ENCODE data around the gene XPO5. TPM values are rescaled to one million over a fixed set of nuclear protein-coding genes. Genes with fewer than 3 reads are reported as not detected.

Gene XPO5
- total RNA-seq, 1 donor from 2014 or later, result 32.4 TPM

DNA sequence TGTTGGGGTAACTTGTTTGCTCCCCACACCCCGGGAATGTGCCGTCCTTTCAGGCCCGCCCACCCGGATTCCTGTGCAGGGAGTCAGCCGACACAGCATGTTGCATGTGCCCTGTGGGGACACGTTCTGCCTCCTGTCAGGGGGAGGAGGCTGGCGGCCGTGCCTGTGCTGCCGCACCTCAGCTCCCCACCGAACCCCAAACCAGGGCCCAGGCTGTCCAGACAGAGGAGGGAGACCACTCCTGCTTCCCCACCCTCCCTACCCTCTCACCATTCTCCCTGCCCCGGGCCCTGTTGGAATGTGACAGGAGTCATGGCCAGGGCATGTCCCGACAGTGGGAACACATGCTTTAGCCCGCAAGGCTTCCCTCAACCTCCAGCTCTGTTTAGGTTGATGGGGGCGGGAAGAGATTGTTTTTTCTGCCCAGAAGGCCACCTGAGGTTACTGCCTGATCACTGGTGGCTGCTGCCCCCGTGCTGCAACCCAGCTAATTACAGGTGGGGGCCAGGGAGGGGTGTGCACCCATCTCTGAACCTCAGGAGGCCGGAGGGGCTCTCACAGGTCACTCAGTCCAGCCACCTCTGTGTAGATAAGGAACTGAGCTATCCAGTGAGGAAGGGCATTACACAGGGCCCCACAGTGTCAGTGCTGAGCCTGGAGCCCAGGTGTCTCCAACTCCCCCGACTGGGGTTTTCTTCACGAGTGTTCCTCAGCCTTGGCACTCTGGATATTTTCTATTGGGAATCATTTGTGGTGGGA, 79.3 kb downstream of the XPO5 start:
- Mint-ChIP-seq H3K27ac (ENCODE audit: unreplicated experiment) (peak overlapping the region; percentile 59), H3K4me3 (ENCODE audit: unreplicated experiment) (no peak overlapping the region), H3K9me3 (ENCODE audit: low read depth) (no peaks in the 10 kb centered on the region), H3K36me3 (ENCODE audit: low read depth) (peaks cover 13% of the 10 kb centered on the region), H3K27me3 (ENCODE audit: low read depth) (no peaks in the 10 kb centered on the region), H3K4me1 (ENCODE audit: low read depth) (peaks cover 52% of the 10 kb centered on the region)
- DNase-seq (ENCODE audit: low spot score), result no peak
- TF ChIP-seq, protein P1, sequence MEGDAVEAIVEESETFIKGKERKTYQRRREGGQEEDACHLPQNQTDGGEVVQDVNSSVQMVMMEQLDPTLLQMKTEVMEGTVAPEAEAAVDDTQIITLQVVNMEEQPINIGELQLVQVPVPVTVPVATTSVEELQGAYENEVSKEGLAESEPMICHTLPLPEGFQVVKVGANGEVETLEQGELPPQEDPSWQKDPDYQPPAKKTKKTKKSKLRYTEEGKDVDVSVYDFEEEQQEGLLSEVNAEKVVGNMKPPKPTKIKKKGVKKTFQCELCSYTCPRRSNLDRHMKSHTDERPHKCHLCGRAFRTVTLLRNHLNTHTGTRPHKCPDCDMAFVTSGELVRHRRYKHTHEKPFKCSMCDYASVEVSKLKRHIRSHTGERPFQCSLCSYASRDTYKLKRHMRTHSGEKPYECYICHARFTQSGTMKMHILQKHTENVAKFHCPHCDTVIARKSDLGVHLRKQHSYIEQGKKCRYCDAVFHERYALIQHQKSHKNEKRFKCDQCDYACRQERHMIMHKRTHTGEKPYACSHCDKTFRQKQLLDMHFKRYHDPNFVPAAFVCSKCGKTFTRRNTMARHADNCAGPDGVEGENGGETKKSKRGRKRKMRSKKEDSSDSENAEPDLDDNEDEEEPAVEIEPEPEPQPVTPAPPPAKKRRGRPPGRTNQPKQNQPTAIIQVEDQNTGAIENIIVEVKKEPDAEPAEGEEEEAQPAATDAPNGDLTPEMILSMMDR (IDR thresholded peaks at IDR 0.05), result peak; percentile 81

DNA sequence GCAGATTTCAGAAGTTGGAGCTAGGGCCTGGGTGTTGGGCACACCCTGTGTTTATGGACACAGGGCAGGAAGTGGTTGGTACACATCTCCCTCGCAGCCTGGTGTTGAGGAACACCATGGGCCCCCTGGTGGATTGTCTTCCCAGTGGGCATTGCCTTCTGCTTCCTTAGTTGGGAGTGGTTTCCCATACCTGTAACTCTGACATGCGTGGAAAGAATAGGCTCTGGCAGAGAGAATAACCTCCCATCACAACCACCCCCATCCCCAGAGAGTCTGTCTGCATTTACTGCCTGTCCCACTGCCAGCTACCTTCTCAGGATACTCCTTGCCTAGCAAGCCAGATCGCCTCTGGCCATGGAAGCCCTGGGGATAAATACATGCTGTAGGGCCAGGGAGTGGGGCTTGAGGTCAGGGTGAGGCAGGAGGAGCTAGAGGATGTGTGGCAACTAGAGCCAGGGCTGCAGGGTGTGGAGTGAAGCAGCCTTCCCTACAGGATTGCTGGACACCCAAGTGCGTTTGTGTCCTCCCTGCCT, 80.4 kb downstream of the XPO5 start:
- no peak overlapping the region for H3K4me3 Mint-ChIP-seq (ENCODE audit: unreplicated experiment)
- H3K4me1 Mint-ChIP-seq (ENCODE audit: low read depth), result peaks cover 52% of the 10 kb centered on the region
- H3K27me3 Mint-ChIP-seq (ENCODE audit: low read depth), result no peaks in the 10 kb centered on the region
- TF ChIP-seq, protein P1 (IDR thresholded peaks at IDR 0.05), result peak; percentile 63
- peaks cover 8% of the 10 kb centered on the region for H3K36me3 Mint-ChIP-seq (ENCODE audit: low read depth)
- H3K9me3 Mint-ChIP-seq (ENCODE audit: low read depth), result no peaks in the 10 kb centered on the region
- DNase-seq (ENCODE audit: low spot score), result no peak
- peak overlapping the region; percentile 59 for H3K27ac Mint-ChIP-seq (ENCODE audit: unreplicated experiment)

DNA sequence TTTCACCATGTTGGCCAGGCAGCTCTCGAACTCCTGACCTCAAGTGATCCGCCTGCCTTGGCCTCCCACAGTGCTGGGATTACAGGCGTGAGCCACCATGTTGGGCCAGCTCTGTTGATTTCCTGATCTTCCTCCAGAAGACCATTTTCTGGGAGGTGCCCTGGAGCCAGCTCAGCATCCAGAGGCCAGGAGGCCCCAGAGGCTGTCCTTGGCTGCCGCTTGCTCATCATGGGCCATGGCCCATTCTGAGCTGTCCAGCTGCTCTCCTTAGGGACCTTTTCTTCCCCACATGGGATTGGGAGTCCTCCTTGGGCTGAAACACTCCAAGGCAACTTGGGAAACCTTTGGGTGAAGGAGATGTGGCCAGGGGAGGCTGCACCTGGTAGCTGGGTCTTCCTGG, 81.1 kb downstream of the XPO5 start:
- no peak overlapping the region for H3K4me3 Mint-ChIP-seq (ENCODE audit: unreplicated experiment)
- no peak for DNase-seq (ENCODE audit: low spot score)
- no peak overlapping the region for H3K27ac Mint-ChIP-seq (ENCODE audit: unreplicated experiment)
- H3K4me1 Mint-ChIP-seq (ENCODE audit: low read depth), result peaks cover 57% of the 10 kb centered on the region
- peaks cover 5% of the 10 kb centered on the region for H3K36me3 Mint-ChIP-seq (ENCODE audit: low read depth)
- TF ChIP-seq, protein P1 (IDR thresholded peaks at IDR 0.05), result no peak
- H3K9me3 Mint-ChIP-seq (ENCODE audit: low read depth), result no peaks in the 10 kb centered on the region
- no peaks in the 10 kb centered on the region for H3K27me3 Mint-ChIP-seq (ENCODE audit: low read depth)

DNA sequence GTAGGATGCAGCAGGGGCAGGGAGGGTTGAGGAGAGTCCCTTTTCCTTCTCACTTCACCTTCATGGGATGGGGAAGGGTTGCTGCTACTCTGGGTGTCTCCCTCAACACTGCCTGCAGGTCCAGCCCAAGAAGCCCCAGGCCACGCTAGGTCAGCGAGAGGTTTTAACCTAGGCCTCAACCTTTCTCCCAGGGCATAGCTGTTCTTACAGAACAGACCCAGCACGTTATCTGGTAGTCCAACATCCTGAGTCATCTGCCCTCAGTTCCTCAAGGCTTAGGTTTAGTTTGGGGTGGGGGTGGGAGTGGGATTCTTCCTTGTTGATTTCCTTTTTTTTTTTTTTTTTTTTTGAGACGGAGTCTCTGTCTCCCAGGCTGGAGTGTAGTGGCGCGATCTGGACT, 81.5 kb downstream of the XPO5 start:
- no peak overlapping the region for H3K4me3 Mint-ChIP-seq (ENCODE audit: unreplicated experiment)
- H3K27ac Mint-ChIP-seq (ENCODE audit: unreplicated experiment), result peak overlapping the region; percentile 1
- H3K4me1 Mint-ChIP-seq (ENCODE audit: low read depth), result peaks cover 53% of the 10 kb centered on the region
- DNase-seq (ENCODE audit: low spot score), result no peak
- H3K27me3 Mint-ChIP-seq (ENCODE audit: low read depth), result no peaks in the 10 kb centered on the region
- TF ChIP-seq, protein P1 (IDR thresholded peaks at IDR 0.05), result no peak
- no peaks in the 10 kb centered on the region for H3K9me3 Mint-ChIP-seq (ENCODE audit: low read depth)
- H3K36me3 Mint-ChIP-seq (ENCODE audit: low read depth), result peaks cover 3% of the 10 kb centered on the region

DNA sequence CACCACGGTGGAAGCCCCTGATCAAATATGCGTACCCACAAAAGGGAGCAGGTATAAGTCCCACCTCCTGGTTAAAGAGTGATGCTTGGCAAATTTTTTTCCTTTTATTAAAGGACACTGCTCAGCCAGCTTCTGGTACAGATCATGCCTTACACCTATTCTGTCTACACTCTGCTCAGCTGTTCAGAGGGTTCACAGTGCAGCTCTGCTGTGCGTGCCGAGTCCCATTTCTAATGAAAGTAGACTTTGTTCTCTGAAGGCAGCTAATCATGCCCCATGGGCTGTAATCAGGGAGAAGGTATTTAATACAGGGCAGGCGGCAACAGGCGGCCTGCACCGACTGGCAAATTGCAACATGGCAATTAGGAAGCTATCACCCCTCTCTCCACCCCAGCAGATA, 82.0 kb downstream of the XPO5 start:
- TF ChIP-seq, protein P1 (IDR thresholded peaks at IDR 0.05), result no peak
- no peaks in the 10 kb centered on the region for H3K27me3 Mint-ChIP-seq (ENCODE audit: low read depth)
- peaks cover 2% of the 10 kb centered on the region for H3K36me3 Mint-ChIP-seq (ENCODE audit: low read depth)
- no peak for DNase-seq (ENCODE audit: low spot score)
- no peak overlapping the region for H3K4me3 Mint-ChIP-seq (ENCODE audit: unreplicated experiment)
- no peak overlapping the region for H3K27ac Mint-ChIP-seq (ENCODE audit: unreplicated experiment)
- peaks cover 56% of the 10 kb centered on the region for H3K4me1 Mint-ChIP-seq (ENCODE audit: low read depth)
- H3K9me3 Mint-ChIP-seq (ENCODE audit: low read depth), result no peaks in the 10 kb centered on the region
